Measurements from ENCODE around the gene FAM234B. TPM values are rescaled to one million over a fixed set of nuclear protein-coding genes. Genes with fewer than 3 reads are reported as not detected.

The FAM234B gene
- total and polyA plus RNA-seq, 2 of the 8 experiments (the other 6 are each of a cell fraction or from before 2014, with no cell fraction given): 12.5 to 29.1 TPM

- 82% methylated on average over 7 of the region's 7 CpGs; no CpG with 5 or more reads in 1 of the 2 experiments for WGBS, 2 experiments (ENCODE audit: extremely low coverage in 1 of 2, insufficient coverage in 1 of 2, insufficient read length in 1 of 2, insufficient replicate concordance in 2 of 2, low coverage in 1 of 2, low lambda C conversion rate in 2 of 2, missing lambda C conversion rate in 1 of 2)
- Histone ChIP-seq H3K27ac (ENCODE audit: low read depth, low read length) (no peak overlapping the region), H3K4ac (replicated peaks; ENCODE audit: insufficient read length, low read depth, low read length) (no peak overlapping the region), H3K4me3 (ENCODE audit: extremely low read depth in 1 of 4, insufficient read depth in 2 of 4, low read depth in 3 of 4, low read length in 4 of 4) (no peak overlapping the region), H3K79me1 (ENCODE audit: low read depth, low read length) (no peaks in the 10 kb centered on the region), H2BK12ac (ENCODE audit: low read depth, low read length) (peak overlapping the region; percentile 82; the same call in 1 of the 2 replicates), H3K79me2 (ENCODE audit: control insufficient read depth in 1 of 2, insufficient read depth in 2 of 2, low read length in 2 of 2) (no peaks in the 10 kb centered on the region), H4K5ac (ENCODE audit: insufficient read length, low read depth, low read length) (no peak overlapping the region), H3K18ac (ENCODE audit: extremely low read depth, low read length) (peak overlapping the region; percentile 54; the same call in 1 of the 2 replicates), H2BK5ac (ENCODE audit: low read depth, low read length) (peak overlapping the region; percentile 25; the same call in 1 of the 2 replicates), H3K9me3 (ENCODE audit: insufficient read depth in 2 of 2, low read depth in 1 of 2, low read length in 1 of 2) (no peaks in the 10 kb centered on the region), H3K4me1 (replicated peaks in 1 of 4; ENCODE audit: control insufficient read depth in 3 of 4, insufficient read depth in 4 of 4, low read length in 3 of 4) (peaks cover 10 to 18% (median 14%) of the 10 kb centered on the region in 4 experiments), H2AFZ (ENCODE audit: low read length) (no peak overlapping the region), H3K23me2 (ENCODE audit: low read depth, low read length) (no peaks in the 10 kb centered on the region), H3K14ac (ENCODE audit: insufficient read length) (no peak overlapping the region), H2BK15ac (ENCODE audit: low read length) (peak overlapping the region; percentile 76; the same call in 1 of the 2 replicates), H3K9ac (replicated peaks in 1 of 4; ENCODE audit: extremely low read depth in 1 of 4, low read depth in 3 of 4, low read length in 3 of 4) (no peak overlapping the region), H2AK5ac (ENCODE audit: low read depth, low read length) (no peak overlapping the region), H3K56ac (replicated peaks; ENCODE audit: insufficient read length, low read depth, low read length) (no peak overlapping the region), H3K27me3 (replicated peaks in 1 of 4; ENCODE audit: control insufficient read depth in 3 of 4, extremely low read depth in 1 of 4, insufficient read depth in 3 of 4, low read length in 3 of 4) (no peaks in the 10 kb centered on the region), H3K36me3 (ENCODE audit: control insufficient read depth in 2 of 4, insufficient read depth in 4 of 4, low read length in 3 of 4) (no peaks in the 10 kb centered on the region), H3K4me2 (ENCODE audit: insufficient read depth in 1 of 2, low read depth in 2 of 2, low read length in 2 of 2) (no peak overlapping the region), H4K8ac (ENCODE audit: extremely low read depth, insufficient read depth, low read length) (no peak overlapping the region), H4K91ac (replicated peaks; ENCODE audit: insufficient read length, low read length) (peak overlapping the region; percentile 79), H4K20me1 (replicated peaks in 1 of 2; ENCODE audit: control insufficient read depth in 1 of 2, insufficient read depth in 2 of 2, low read length in 2 of 2) (no peaks in the 10 kb centered on the region), H2BK120ac (replicated peaks; ENCODE audit: low read depth, low read length) (no peak overlapping the region), H3K23ac (ENCODE audit: insufficient read length) (no peak overlapping the region), H2BK20ac (ENCODE audit: low read length) (peak overlapping the region; percentile 87; the same call in 1 of the 2 replicates)
- FAIRE-seq: no peak
- ChIA-PET CTCF (ENCODE audit: partially characterized antibody) (interaction anchor here (0.7 to 4.8 kb wide), 6 partner anchors 11 to 177 kb away, joined by 3 to 14 read pairs (median 6); no protein-coding TSS in a partner anchor), POLR2A (ENCODE audit: partially characterized antibody) (interaction anchor here (1.2 to 1.6 kb wide), 2 partner anchors 9 to 50 kb away, joined by 3 to 5 read pairs; partner anchors contain the start of gene FAM234B)
- no peak for DNase-seq (ENCODE audit: low read depth in 1 of 2, low spot score in 2 of 2)
- TF ChIP-seq SP1 (IDR thresholded peaks at IDR 0.05; ENCODE audit: low read depth, low read length): no peak
- no peak for TF ChIP-seq ZNF274 (IDR thresholded peaks at IDR 0.05; ENCODE audit: borderline replicate concordance, extremely low read depth, low read length)
- no peak for TF ChIP-seq POU5F1 (IDR thresholded peaks at IDR 0.05; ENCODE audit: low read depth, low read length)
- no peak for TF ChIP-seq POLR2AphosphoS5 (IDR thresholded peaks at IDR 0.05; ENCODE audit: low read depth, low read length)
- no peak for TF ChIP-seq FOSL1 (IDR thresholded peaks at IDR 0.05; ENCODE audit: insufficient read depth, low read depth, low read length)
- no peak for TF ChIP-seq RAD21 (IDR thresholded peaks at IDR 0.05 in 1 of 2, conservative IDR thresholded peaks at IDR 0.05 in 1 of 2; ENCODE audit: low read depth in 2 of 2, low read length in 2 of 2)
- TF ChIP-seq RNF2 (IDR thresholded peaks at IDR 0.05; ENCODE audit: borderline replicate concordance, low read depth, low read length, missing control alignments, poor library complexity, severe bottlenecking): no peak
- no peak for TF ChIP-seq BRCA1 (IDR thresholded peaks at IDR 0.05; ENCODE audit: low read depth, low read length)
- TF ChIP-seq CHD2 (IDR thresholded peaks at IDR 0.05; ENCODE audit: low read length): no peak
- no peak for TF ChIP-seq CHD1 (IDR thresholded peaks at IDR 0.05; ENCODE audit: low read depth, low read length)
- no peak for TF ChIP-seq GTF2F1 (IDR thresholded peaks at IDR 0.05; ENCODE audit: borderline replicate concordance, low read depth, low read length)
- TF ChIP-seq SAP30 (IDR thresholded peaks at IDR 0.05; ENCODE audit: insufficient read depth, insufficient replicate concordance, low read length): no peak
Observed at GRCh38 chr12:13093191-13093847, 49.1 kb downstream of the FAM234B start.
